ENCODE measurements around the gene NCF4. TPM values are rescaled to one million over a fixed set of nuclear protein-coding genes. Genes with fewer than 3 reads are reported as not detected.

NCF4 gene
- total and polyA plus RNA-seq, 9 of the 15 experiments (the other 6 are each of a cell fraction or from before 2014, with no cell fraction given) = 0.04 to 0.95 (median 0.33) TPM

- TF ChIP-seq ZZZ3 (IDR thresholded peaks at IDR 0.05) (no peak), PRPF4 (IDR thresholded peaks at IDR 0.05; ENCODE audit: insufficient read depth, low read depth, low read length, poor library complexity, severe bottlenecking) (no peak), ZNF780A (CRISPR knock-in tag; IDR thresholded peaks at IDR 0.05) (no peak), ZNF830 (CRISPR knock-in tag; IDR thresholded peaks at IDR 0.05) (no peak), EZH2 (IDR thresholded peaks at IDR 0.05; ENCODE audit: borderline replicate concordance, low read depth, low read length) (no peak)
- TF ChIP-seq, protein P1, sequence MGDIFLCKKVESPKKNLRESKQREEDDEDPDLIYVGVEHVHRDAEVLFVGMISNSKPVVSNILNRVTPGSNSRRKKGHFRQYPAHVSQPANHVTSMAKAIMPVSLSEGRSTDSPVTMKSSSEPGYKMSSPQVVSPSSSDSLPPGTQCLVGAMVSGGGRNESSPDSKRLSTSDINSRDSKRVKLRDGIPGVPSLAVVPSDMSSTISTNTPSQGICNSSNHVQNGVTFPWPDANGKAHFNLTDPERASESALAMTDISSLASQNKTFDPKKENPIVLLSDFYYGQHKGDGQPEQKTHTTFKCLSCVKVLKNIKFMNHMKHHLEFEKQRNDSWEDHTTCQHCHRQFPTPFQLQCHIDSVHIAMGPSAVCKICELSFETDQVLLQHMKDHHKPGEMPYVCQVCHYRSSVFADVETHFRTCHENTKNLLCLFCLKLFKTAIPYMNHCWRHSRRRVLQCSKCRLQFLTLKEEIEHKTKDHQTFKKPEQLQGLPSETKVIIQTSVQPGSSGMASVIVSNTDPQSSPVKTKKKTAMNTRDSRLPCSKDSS (IDR thresholded peaks at IDR 0.05; ENCODE audit: low read depth, partially characterized antibody) = no peak
These were observed 29.1 kb upstream of the NCF4 start (continued) for GRCh38 chr22:36831717-36832116.

DNA sequence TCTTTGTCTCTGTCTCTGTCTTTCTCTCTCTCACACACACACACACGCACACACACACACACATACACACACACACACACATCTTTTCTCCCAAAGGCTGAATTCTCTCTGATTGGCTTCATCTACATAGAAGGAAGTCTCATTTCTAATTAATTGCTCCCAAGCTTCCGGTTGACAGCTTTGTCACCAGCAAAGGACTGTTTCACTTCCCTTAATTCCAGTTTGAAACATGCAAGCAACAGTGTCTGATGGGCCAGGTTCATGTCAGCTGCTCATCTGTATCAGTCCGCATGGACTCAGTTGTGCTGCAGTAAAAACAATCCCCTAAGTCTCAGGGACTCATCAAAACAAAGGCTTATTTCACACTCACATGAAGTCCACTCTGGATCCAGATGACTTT is 27.7 kb upstream of the NCF4 start:
- no peak overlapping the region for H3K4me3 ChIP-seq
- no peak overlapping the region for H3K27ac ChIP-seq (ENCODE audit: extremely low read depth, low read depth, low read length)
- H3K9me1 ChIP-seq (ENCODE audit: control insufficient read depth, insufficient read depth, low read length) = no peaks in the 10 kb centered on the region
- DNase-seq (ENCODE audit: extremely low read depth in 1 of 4, low spot score in 3 of 4) (no peak), FAIRE-seq (no peak), ATAC-seq (no peak)
- TF ChIP-seq ZNF12 (CRISPR knock-in tag; IDR thresholded peaks at IDR 0.05) = peak; percentile 84
- no peak for TF ChIP-seq TAL1 (IDR thresholded peaks at IDR 0.05)
- no peak overlapping the region for H3K4me2 ChIP-seq (ENCODE audit: insufficient read depth, low read length)
- no peaks in the 10 kb centered on the region for H4K20me1 ChIP-seq (replicated peaks; ENCODE audit: control insufficient read depth, insufficient read depth, low read length)
- H3K9ac ChIP-seq (ENCODE audit: insufficient read depth in 1 of 2, low read depth in 2 of 2, low read length in 2 of 2) = no peak overlapping the region
- peaks cover 0 to 4% of the 10 kb centered on the region in 2 experiments; a peak in 1 of 5 replicates for H3K27me3 ChIP-seq (ENCODE audit: control insufficient read depth in 2 of 2, insufficient read depth in 2 of 2, low read length in 2 of 2)
- BruUV-seq (replicated peaks) = no TSS peak
- intact Hi-C loops (cut with micrococcal nuclease) (no loop called here), in situ Hi-C loops (cut with MboI) (no loop called here)
- H3K79me2 ChIP-seq (ENCODE audit: control insufficient read depth, insufficient read depth, low read length) = no peaks in the 10 kb centered on the region
- ChIA-PET CTCF (ENCODE audit: low intra/inter-chr PET ratio) (no interaction called here), POLR2A (interaction anchor here (0.9 kb wide), 1 partner anchor 7 kb away, joined by 3 read pairs; no protein-coding TSS in a partner anchor)
- H3K36me3 ChIP-seq (ENCODE audit: control insufficient read depth, insufficient read depth, low read length) = no peaks in the 10 kb centered on the region
- H2AFZ ChIP-seq (ENCODE audit: low read depth, low read length) = no peak overlapping the region
- no peaks in the 10 kb centered on the region for H3K9me3 ChIP-seq (replicated peaks; ENCODE audit: control insufficient read depth, insufficient read depth, low read depth, low read length)
- 0% methylated on average over 3 of the region's 3 CpGs for WGBS (ENCODE audit: insufficient coverage, low coverage, missing lambda C conversion rate)
- no peaks in the 10 kb centered on the region for H3K4me1 ChIP-seq (replicated peaks in 1 of 2; ENCODE audit: control insufficient read depth in 2 of 2, insufficient read depth in 2 of 2, low read length in 2 of 2)

All from K562 (cell line).